Measurements from ENCODE around the gene FSTL5.

The FSTL5 gene

GRCh38 chr4:161714022-161714751 is 449.6 kb downstream of the FSTL5 start:
- peak; percentile 30 for DNase-seq (ENCODE audit: low spot score)
- no peak for FAIRE-seq

- no peak for DNase-seq (ENCODE audit: low spot score)
- no peak for FAIRE-seq
Observed at GRCh38 chr4:161704653-161705052, 459.1 kb downstream of the FSTL5 start.

GRCh38 chr4:161704040-161704439 is 459.8 kb downstream of the FSTL5 start:
- DNase-seq (ENCODE audit: low spot score): no peak
- no peak for FAIRE-seq

GRCh38 chr4:161702287-161702686 is 461.5 kb downstream of the FSTL5 start:
- DNase-seq (ENCODE audit: low spot score): no peak
- no peak for FAIRE-seq

GRCh38 chr4:161696944-161697343 is 466.9 kb downstream of the FSTL5 start:
- DNase-seq (ENCODE audit: low spot score) (peak; percentile 47), FAIRE-seq (no peak)

GRCh38 chr4:161680146-161680545 is 483.7 kb downstream of the FSTL5 start:
- no peak for DNase-seq (ENCODE audit: low spot score)
- no peak for FAIRE-seq

GRCh38 chr4:161664740-161665139 is 499.1 kb downstream of the FSTL5 start:
- DNase-seq (ENCODE audit: low spot score) (no peak), FAIRE-seq (no peak)

- FAIRE-seq: no peak
Observed at GRCh38 chr4:161663844-161664243, 500.0 kb downstream of the FSTL5 start.

GRCh38 chr4:161658676-161659075 is 505.1 kb downstream of the FSTL5 start:
- FAIRE-seq (no peak), DNase-seq (ENCODE audit: low spot score) (no peak)

More at GRCh38 chr4:161663844-161664243, 500.0 kb downstream of the FSTL5 start:
- no peak for DNase-seq (ENCODE audit: low spot score)

- no peak for DNase-seq (ENCODE audit: low spot score)
- no peak for FAIRE-seq
Observed at GRCh38 chr4:161657616-161658015, 506.2 kb downstream of the FSTL5 start.

GRCh38 chr4:161656594-161656993 is 507.2 kb downstream of the FSTL5 start:
- FAIRE-seq: no peak

GRCh38 chr4:161655148-161655547 is 508.7 kb downstream of the FSTL5 start:
- DNase-seq (ENCODE audit: low spot score) (no peak), FAIRE-seq (no peak)

More at GRCh38 chr4:161656594-161656993, 507.2 kb downstream of the FSTL5 start:
- no peak for DNase-seq (ENCODE audit: low spot score)

- no peak for FAIRE-seq
Observed at GRCh38 chr4:161653697-161654096, 510.1 kb downstream of the FSTL5 start.

GRCh38 chr4:161651586-161651985 is 512.2 kb downstream of the FSTL5 start:
- DNase-seq (ENCODE audit: low spot score): no peak
- no peak for FAIRE-seq

More at GRCh38 chr4:161653697-161654096, 510.1 kb downstream of the FSTL5 start:
- DNase-seq (ENCODE audit: low spot score): no peak

GRCh38 chr4:161650812-161651211 is 513.0 kb downstream of the FSTL5 start:
- DNase-seq (ENCODE audit: low spot score): no peak
- FAIRE-seq: no peak

- DNase-seq (ENCODE audit: low spot score) (no peak), FAIRE-seq (no peak)
Observed at GRCh38 chr4:161647757-161648156, 516.0 kb downstream of the FSTL5 start.

- no peak for FAIRE-seq
- no peak for DNase-seq (ENCODE audit: low spot score)
Observed at GRCh38 chr4:161642708-161643107, 521.1 kb downstream of the FSTL5 start.

- no peak for FAIRE-seq
- DNase-seq (ENCODE audit: low spot score): peak; percentile 3
Observed at GRCh38 chr4:161629694-161630441, 533.9 kb downstream of the FSTL5 start.

GRCh38 chr4:161604516-161605300 is 559.1 kb downstream of the FSTL5 start:
- FAIRE-seq (no peak), DNase-seq (ENCODE audit: low spot score) (no peak)

- DNase-seq (ENCODE audit: low spot score) (no peak), FAIRE-seq (no peak)
Observed at GRCh38 chr4:161601011-161601410, 562.8 kb downstream of the FSTL5 start.

- no peak for DNase-seq (ENCODE audit: low spot score)
- FAIRE-seq: no peak
Observed at GRCh38 chr4:161595230-161595771, 568.5 kb downstream of the FSTL5 start.

GRCh38 chr4:161585011-161585410 is 578.8 kb downstream of the FSTL5 start:
- FAIRE-seq (no peak), DNase-seq (ENCODE audit: low spot score) (no peak)
